Pulmonary artery endothelial cell (primary cell): Measurements from ENCODE around the gene CPT2. TPM values are rescaled to one million over a fixed set of nuclear protein-coding genes. Genes with fewer than 3 reads are reported as not detected.

ENCODE experiments used
- DNase-seq: peaks from one replicate; pipeline ENCODE4 v3.0.0-alpha.2; 2011; ENCODE audit warnings: low read depth, low spot score
- total RNA-seq: library from RNA; depleted of rRNA; stranded (reverse); fragments of >200 nt; gene quantifications from 2 replicates; pipeline ENCODE4 v1.2.3, GENCODE V29; 2014

The CPT2 gene
- total RNA-seq, 1 donor from 2014 or later: 10.9 TPM

DNA sequence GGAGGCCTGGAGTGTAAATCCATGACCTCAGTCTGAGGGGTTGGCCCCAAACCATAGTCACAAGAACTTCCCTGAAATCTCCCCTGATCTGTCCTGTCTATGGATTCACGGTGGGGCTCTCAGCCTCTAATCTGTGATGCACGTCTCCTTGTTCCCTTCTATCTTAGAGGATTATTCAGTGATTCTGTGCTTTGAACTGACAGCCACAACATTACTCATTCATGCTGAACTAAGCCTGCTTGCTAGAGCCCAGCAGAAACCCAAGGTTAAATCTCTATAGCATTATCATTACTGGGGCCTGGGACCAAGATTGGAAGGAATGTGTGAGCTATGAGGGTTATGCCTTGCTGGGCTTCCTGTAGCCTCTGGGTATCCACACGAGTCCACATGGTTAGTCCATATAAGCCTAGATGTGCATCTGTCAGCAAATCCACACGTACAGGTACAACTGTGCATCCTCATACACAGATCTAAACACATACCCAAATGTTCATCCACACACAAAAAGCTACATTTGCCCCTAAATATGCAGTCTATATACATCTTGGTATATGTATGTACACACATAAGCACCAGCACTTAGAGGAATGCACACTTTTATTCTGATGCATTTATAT, 64.1 kb downstream of the CPT2 start:
- no peak for DNase-seq

DNA sequence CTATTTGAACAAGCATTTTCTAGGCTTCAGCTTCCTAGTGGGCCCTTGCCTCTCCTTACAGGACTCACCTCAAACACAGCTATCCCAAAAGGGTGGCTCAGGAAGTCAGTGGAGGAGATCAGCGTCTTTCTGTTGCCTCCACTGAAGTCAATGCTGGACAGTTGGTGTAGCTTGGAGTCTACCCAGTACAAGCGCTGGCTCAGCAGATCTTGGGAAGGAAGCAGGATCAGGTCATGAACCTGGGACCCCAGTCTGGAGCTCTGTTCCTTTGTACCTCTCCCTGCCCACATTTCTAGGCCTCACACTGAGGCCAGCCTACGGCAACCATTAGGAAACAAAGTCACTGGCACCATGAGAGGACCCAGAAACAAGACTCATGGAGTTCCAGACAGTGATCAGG, 65.4 kb downstream of the CPT2 start:
- no peak for DNase-seq

Other genes starting within 250 kb of the CPT2 start
- 0.26 and 0.60 TPM in 2 replicates for gene PODN, start 134.6 kb upstream of the CPT2 start, total RNA-seq
- gene SLC1A7, start 54.2 kb upstream of the CPT2 start, total RNA-seq: not detected in 2 replicates
- gene CZIB, start 23.8 kb downstream of the CPT2 start, total RNA-seq: 47.3 and 47.8 TPM in 2 replicates
- 56.3 and 78.5 TPM in 2 replicates for gene MAGOH, start 41.7 kb downstream of the CPT2 start, total RNA-seq
- 43.5 and 59.7 TPM in 2 replicates for gene LRP8, start 131.2 kb downstream of the CPT2 start, total RNA-seq